GM12865 (cell line): ENCODE data around the gene AGER.
"Not testable (repeated sequence)": the region's sequence is repeated elsewhere in the genome, so short reads cannot be mapped to it uniquely, and the experiment has no call there.

Source experiments
- DNase-seq: peaks from one replicate; pipeline ENCODE4 v3.0.0; 2010; ENCODE audit warnings: low read depth
- H3K4me3 ChIP-seq: 2 replicates; pipeline ENCODE4 v1.5.1; 2011; ENCODE audit warnings: mild to moderate bottlenecking, low read depth, low read length, control low read depth
- TF ChIP-seq, protein P1 (sequence below): IDR thresholded peaks from 2 replicates; pipeline ENCODE4 v1.5.1; 2011; ENCODE audit warnings: low read length, control low read depth, low read depth, inconsistent platforms; ENCODE audit not compliant: insufficient read depth; ENCODE audit errors: missing control alignments

The AGER gene

DNA sequence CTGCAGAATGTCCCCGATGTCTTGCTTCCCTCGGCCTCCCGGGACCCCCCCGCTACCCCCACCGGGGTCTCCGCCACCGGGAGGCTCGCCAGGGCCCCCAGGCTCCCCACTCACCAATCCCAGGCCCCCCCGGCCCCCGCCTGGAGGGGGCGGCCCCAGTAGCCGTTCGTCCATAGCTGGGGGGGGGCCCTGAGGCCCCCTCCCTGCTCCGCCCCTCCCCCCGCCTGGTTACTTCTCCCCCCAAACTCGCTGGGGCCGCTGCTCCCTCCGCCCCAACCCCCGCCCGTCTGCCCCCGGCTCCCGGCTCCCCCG lies 5.6 kb upstream of the AGER start:
- no peak for DNase-seq
- TF ChIP-seq, protein P1, sequence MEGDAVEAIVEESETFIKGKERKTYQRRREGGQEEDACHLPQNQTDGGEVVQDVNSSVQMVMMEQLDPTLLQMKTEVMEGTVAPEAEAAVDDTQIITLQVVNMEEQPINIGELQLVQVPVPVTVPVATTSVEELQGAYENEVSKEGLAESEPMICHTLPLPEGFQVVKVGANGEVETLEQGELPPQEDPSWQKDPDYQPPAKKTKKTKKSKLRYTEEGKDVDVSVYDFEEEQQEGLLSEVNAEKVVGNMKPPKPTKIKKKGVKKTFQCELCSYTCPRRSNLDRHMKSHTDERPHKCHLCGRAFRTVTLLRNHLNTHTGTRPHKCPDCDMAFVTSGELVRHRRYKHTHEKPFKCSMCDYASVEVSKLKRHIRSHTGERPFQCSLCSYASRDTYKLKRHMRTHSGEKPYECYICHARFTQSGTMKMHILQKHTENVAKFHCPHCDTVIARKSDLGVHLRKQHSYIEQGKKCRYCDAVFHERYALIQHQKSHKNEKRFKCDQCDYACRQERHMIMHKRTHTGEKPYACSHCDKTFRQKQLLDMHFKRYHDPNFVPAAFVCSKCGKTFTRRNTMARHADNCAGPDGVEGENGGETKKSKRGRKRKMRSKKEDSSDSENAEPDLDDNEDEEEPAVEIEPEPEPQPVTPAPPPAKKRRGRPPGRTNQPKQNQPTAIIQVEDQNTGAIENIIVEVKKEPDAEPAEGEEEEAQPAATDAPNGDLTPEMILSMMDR, result no peak

GRCh38 chr6:32189069-32189741 lies 5.2 kb upstream of the AGER start:
- no peak for DNase-seq
- peak overlapping the region; percentile 67 for H3K4me3 ChIP-seq
- TF ChIP-seq, protein P1, result no peak

More for the DNA sequence above, 5.6 kb upstream of the AGER start:
- H3K4me3 ChIP-seq, result peak overlapping the region; percentile 67

GRCh38 chr6:32188381-32189068 lies 4.5 kb upstream of the AGER start:
- DNase-seq, result no peak
- peak overlapping the region; percentile 67 for H3K4me3 ChIP-seq
- TF ChIP-seq, protein P1, result no peak

GRCh38 chr6:32187725-32188380 lies 3.8 kb upstream of the AGER start:
- not testable (repeated sequence) for H3K4me3 ChIP-seq, DNase-seq

- no peak overlapping the region for H3K4me3 ChIP-seq
- TF ChIP-seq, protein P1, result no peak
- no peak for DNase-seq
Observed at GRCh38 chr6:32187009-32187709, 3.1 kb upstream of the AGER start.

DNA sequence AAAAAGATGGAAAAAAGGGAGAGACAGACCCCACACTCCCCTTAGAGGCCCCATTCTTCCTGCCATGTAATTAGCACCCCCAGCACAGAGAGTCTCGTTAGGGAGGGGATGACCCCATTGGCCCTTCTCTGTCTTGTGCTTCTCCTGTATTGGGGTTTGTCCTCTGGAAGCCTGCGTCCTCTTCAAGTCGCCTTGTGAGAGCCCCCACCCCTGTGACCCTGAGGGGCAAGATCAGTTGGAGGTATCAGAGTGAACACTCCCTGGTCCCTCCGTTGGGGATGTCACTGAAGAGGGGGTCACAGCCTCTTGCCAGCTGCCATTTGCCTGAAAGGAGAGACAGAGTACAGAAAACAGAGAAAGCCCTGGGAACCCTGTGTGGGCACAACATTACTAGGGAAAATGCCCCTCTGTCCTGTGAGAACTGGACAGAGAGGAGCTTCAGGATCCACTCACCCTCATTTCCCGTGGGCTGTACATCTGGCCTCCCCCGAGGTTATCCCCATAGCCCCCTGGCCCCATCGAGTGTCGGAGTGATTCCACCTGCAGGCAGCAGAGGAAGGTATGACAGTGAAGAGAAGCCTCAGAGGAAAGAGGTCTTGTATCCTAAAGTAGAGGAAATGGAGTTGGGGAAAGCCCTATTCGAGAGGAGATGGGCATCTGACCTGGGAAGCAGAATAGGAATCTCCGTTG lies 2.2 kb upstream of the AGER start:
- H3K4me3 ChIP-seq, DNase-seq: not testable (repeated sequence)

GRCh38 chr6:32185681-32186131 lies 1.7 kb upstream of the AGER start:
- not testable (repeated sequence) for H3K4me3 ChIP-seq
- peak; percentile 89 for DNase-seq
